ENCODE results near the gene TYW3.
A peak's percentile ranks its signal among the peaks of the same experiment; 100 is the strongest.

The TYW3 gene

GRCh38 chr1:74690909-74691308 is 42.0 kb upstream of the TYW3 start:
- H3K4me3 ChIP-seq (replicated peaks in 1 of 2; ENCODE audit: low read depth in 2 of 2, low read length in 2 of 2), result no peak overlapping the region
- DNase-seq (ENCODE audit: low read depth in 2 of 2), result no peak
- TF ChIP-seq CTCF (IDR thresholded peaks at IDR 0.05; ENCODE audit: low read depth, low read length), result no peak

- no peak for TF ChIP-seq CTCF (IDR thresholded peaks at IDR 0.05; ENCODE audit: low read depth, low read length)
- no peak overlapping the region for H3K4me3 ChIP-seq (replicated peaks in 1 of 2; ENCODE audit: low read depth in 2 of 2, low read length in 2 of 2)
- peak; percentile 44 to 52 for DNase-seq (ENCODE audit: low read depth in 2 of 2)
Observed at GRCh38 chr1:74693473-74693872, 39.5 kb upstream of the TYW3 start.

DNA sequence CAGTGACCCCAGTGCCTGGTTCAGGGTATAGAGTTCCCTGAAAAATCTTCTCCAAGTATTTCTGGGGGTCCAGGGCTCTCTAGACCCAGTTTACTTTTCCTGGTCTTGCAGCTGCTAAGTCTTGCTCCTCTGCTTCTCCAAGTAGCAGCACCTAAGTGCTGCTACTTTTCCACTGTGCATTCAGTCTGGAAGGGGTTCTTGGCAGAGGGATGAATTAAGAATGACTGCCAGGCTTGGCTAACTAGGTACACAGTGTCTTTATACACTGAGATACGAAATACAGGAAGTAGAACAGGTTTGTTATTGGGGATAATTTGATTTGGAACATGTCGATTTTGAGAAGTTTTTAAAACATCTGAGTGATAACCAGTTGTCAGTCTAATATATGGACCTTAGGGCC is 35.1 kb upstream of the TYW3 start:
- no peak overlapping the region for H3K4me3 ChIP-seq (replicated peaks in 1 of 2; ENCODE audit: low read depth in 2 of 2, low read length in 2 of 2)
- TF ChIP-seq CTCF (IDR thresholded peaks at IDR 0.05; ENCODE audit: low read depth, low read length), result no peak
- DNase-seq (ENCODE audit: low read depth in 2 of 2), result no peak

GRCh38 chr1:74699331-74699730 is 33.6 kb upstream of the TYW3 start:
- no peak overlapping the region for H3K4me3 ChIP-seq (replicated peaks in 1 of 2; ENCODE audit: low read depth in 2 of 2, low read length in 2 of 2)
- DNase-seq (ENCODE audit: low read depth in 2 of 2), result no peak
- TF ChIP-seq CTCF (IDR thresholded peaks at IDR 0.05; ENCODE audit: low read depth, low read length), result no peak

DNA sequence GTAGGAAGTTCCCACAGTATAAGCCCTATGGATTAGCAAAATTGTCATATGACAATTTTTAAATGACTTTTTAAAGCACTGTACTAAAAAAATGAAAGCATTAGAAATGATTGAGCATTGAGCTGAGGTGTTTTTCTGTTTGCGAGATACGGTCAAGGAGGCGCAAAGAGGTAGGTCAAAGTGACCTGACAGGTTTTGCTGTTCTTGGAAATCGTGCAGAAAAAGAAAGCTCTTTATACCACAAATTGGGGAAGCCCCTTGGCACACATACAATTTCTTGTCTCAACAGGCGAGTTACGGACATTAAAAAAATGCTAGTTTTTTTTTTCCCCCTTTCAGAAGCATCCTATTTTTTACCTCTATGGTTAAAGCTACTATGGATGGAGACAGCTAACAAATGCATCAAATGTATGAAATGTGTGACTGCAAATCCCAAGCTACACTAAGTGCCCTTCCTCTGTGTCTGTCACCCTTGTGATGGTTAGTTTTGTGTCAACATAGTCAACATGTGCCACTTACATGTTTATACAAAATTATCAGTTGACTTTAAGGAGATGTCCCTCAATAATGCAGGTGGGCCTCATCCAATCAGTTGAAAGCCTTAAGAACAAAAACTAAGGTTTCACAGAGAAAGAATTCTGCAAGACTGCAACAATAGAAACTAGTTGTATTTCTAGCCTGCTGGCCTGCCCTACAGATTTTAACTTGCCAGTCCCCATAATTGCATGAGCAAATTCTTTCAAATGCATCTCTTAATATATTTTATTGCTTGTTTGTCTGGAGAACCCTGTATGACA is 29.4 kb upstream of the TYW3 start:
- no peak for TF ChIP-seq CTCF (IDR thresholded peaks at IDR 0.05; ENCODE audit: low read depth, low read length)
- no peak for DNase-seq (ENCODE audit: low read depth in 2 of 2)
- no peak overlapping the region for H3K4me3 ChIP-seq (replicated peaks in 1 of 2; ENCODE audit: low read depth in 2 of 2, low read length in 2 of 2)

GRCh38 chr1:74712881-74713280 is 20.1 kb upstream of the TYW3 start:
- TF ChIP-seq CTCF (IDR thresholded peaks at IDR 0.05; ENCODE audit: low read depth, low read length), result no peak
- no peak for DNase-seq (ENCODE audit: low read depth in 2 of 2)
- no peak overlapping the region for H3K4me3 ChIP-seq (replicated peaks in 1 of 2; ENCODE audit: low read depth in 2 of 2, low read length in 2 of 2)

DNA sequence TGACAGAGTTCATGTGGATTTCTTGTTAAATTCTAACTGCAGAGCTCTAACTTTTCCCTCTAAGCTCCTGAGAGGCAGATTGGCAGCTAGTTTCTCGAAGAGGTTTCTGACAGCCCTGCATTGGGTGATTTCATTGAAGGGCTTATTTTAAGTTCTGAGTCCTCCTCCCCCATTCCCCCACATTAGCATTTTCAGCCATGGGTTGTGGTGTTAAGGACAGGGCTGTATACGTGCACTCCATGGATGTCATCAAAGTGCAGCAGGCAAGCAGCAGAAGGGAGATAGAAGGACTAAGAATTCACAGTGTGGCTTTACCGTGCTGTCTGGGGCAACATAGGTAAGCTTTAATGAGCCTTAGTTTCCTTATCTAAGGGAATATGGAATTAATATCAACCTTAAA is 19.1 kb upstream of the TYW3 start:
- no peak for DNase-seq (ENCODE audit: low read depth in 2 of 2)
- no peak for TF ChIP-seq CTCF (IDR thresholded peaks at IDR 0.05; ENCODE audit: low read depth, low read length)
- H3K4me3 ChIP-seq (replicated peaks in 1 of 2; ENCODE audit: low read depth in 2 of 2, low read length in 2 of 2), result no peak overlapping the region

Data from cardiac fibroblast (primary cell).